ENCODE results near the gene RPE.

Gene RPE

DNA sequence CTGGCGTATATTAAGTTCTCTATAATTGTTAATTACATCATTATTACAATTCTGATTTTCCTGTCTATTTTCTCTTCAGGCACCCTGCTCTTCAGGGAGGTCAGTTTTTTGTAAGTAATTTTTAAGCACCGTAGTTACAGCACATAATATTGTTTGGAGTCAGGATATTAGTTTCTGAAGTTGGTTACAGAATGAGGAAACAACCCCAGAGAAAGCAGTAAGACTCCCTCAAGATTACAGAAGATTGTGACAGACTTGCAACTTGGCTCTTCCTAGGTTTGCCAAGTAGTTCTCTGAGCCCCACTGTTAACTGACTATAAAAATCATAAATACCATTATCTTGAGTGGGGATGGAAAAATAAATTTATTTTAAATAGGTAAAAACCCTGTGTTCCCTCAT is 921 bp downstream of the RPE start:
- H3K9me3 ChIP-seq (ENCODE audit: low read length) = no peaks in the 10 kb centered on the region
- H3F3A ChIP-seq (ENCODE audit: insufficient read depth, low read length) = no peaks in the 10 kb centered on the region
- H3K4me3 ChIP-seq (ENCODE audit: low read depth, low read length, poor library complexity, severe bottlenecking) = peak overlapping the region; percentile 88
- peak overlapping the region; percentile 46 for H3K27ac ChIP-seq (ENCODE audit: low read depth, low read length, poor library complexity, severe bottlenecking)
- 0 out of 2 replicates have a peak, but pooled peaks cover 2% of the 10 kb centered on the region for H4K20me1 ChIP-seq (ENCODE audit: insufficient read depth, low read length)
- H3K4me2 ChIP-seq (ENCODE audit: low read length) = peak overlapping the region; percentile 69
- peaks cover 40% of the 10 kb centered on the region for H3K36me3 ChIP-seq (ENCODE audit: insufficient read depth, low read length)
- peaks cover 59% of the 10 kb centered on the region for H3K79me2 ChIP-seq (ENCODE audit: insufficient read depth, low read length)
- peak overlapping the region; percentile 88 for H3K9ac ChIP-seq (ENCODE audit: low read length)
- no peaks in the 10 kb centered on the region for H3K27me3 ChIP-seq (ENCODE audit: insufficient read depth, low read length)
- H3K4me1 ChIP-seq (ENCODE audit: insufficient read depth, low read length, severe bottlenecking) = peaks cover 41% of the 10 kb centered on the region
- no peak overlapping the region for H2AFZ ChIP-seq (ENCODE audit: low read length)
- no peaks in the 10 kb centered on the region for H3K9me2 ChIP-seq (ENCODE audit: low read depth, low read length)
- TF ChIP-seq EZH2 (IDR thresholded peaks at IDR 0.05; ENCODE audit: borderline replicate concordance, low read length) (no peak), CTCF (IDR thresholded peaks at IDR 0.05; ENCODE audit: low read length) (no peak)

DNA sequence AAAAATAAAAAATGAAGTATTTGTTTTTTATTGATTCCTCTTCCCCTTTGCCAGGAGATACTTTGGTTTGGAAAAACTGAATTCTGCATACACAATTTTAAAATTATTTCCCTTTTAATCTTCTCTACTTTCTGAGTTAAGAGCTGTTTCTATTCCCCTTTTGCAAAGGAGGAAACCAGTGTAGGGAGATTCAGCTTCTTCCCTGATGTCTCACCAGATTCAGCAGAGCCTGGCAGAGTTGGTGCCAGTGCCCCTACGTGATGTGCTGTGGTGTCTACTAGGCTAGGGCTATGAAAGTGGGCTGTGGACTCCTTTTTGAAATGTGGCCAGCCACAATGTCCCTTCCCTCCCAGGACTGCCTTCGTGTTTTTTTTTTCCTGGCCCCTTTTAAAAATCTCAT is 2.4 kb downstream of the RPE start:
- Histone ChIP-seq H2AFZ (ENCODE audit: low read length) (no peak overlapping the region), H3K4me3 (ENCODE audit: low read depth, low read length, poor library complexity, severe bottlenecking) (peak overlapping the region; percentile 88), H3K36me3 (ENCODE audit: insufficient read depth, low read length) (peaks cover 55% of the 10 kb centered on the region)

GRCh38 chr2:210007895-210008294 is 5.5 kb downstream of the RPE start:
- H3K9ac ChIP-seq (ENCODE audit: low read length) = no peak overlapping the region
- peaks cover 85% of the 10 kb centered on the region for H3K36me3 ChIP-seq (ENCODE audit: insufficient read depth, low read length)
- no peak overlapping the region for H3K4me3 ChIP-seq (ENCODE audit: low read depth, low read length, poor library complexity, severe bottlenecking)
- no peak overlapping the region for H2AFZ ChIP-seq (ENCODE audit: low read length)
- no peaks in the 10 kb centered on the region for H3F3A ChIP-seq (ENCODE audit: insufficient read depth, low read length)
- H3K27ac ChIP-seq (ENCODE audit: low read depth, low read length, poor library complexity, severe bottlenecking) = no peak overlapping the region
- H3K27me3 ChIP-seq (ENCODE audit: insufficient read depth, low read length) = no peaks in the 10 kb centered on the region
- peaks cover 34% of the 10 kb centered on the region for H3K4me1 ChIP-seq (ENCODE audit: insufficient read depth, low read length, severe bottlenecking)
- 0 out of 2 replicates have a peak, but pooled peaks cover 2% of the 10 kb centered on the region for H4K20me1 ChIP-seq (ENCODE audit: insufficient read depth, low read length)
- peaks cover 100% of the 10 kb centered on the region for H3K79me2 ChIP-seq (ENCODE audit: insufficient read depth, low read length)
- no peak for TF ChIP-seq EZH2 (IDR thresholded peaks at IDR 0.05; ENCODE audit: borderline replicate concordance, low read length)
- no peak for TF ChIP-seq CTCF (IDR thresholded peaks at IDR 0.05; ENCODE audit: low read length)
- H3K9me3 ChIP-seq (ENCODE audit: low read length) = no peaks in the 10 kb centered on the region
- H3K9me2 ChIP-seq (ENCODE audit: low read depth, low read length) = no peaks in the 10 kb centered on the region
- no peak overlapping the region for H3K4me2 ChIP-seq (ENCODE audit: low read length)

More for the DNA sequence above, 2.4 kb downstream of the RPE start:
- H3K4me1 ChIP-seq (ENCODE audit: insufficient read depth, low read length, severe bottlenecking) = peaks cover 41% of the 10 kb centered on the region
- no peak for TF ChIP-seq EZH2 (IDR thresholded peaks at IDR 0.05; ENCODE audit: borderline replicate concordance, low read length)
- TF ChIP-seq CTCF (IDR thresholded peaks at IDR 0.05; ENCODE audit: low read length) = no peak
- H4K20me1 ChIP-seq (ENCODE audit: insufficient read depth, low read length) = 0 out of 2 replicates have a peak, but pooled peaks cover 2% of the 10 kb centered on the region
- no peaks in the 10 kb centered on the region for H3K27me3 ChIP-seq (ENCODE audit: insufficient read depth, low read length)
- no peak overlapping the region for H3K27ac ChIP-seq (ENCODE audit: low read depth, low read length, poor library complexity, severe bottlenecking)
- H3K9me2 ChIP-seq (ENCODE audit: low read depth, low read length) = no peaks in the 10 kb centered on the region
- H3K9me3 ChIP-seq (ENCODE audit: low read length) = no peaks in the 10 kb centered on the region
- H3K79me2 ChIP-seq (ENCODE audit: insufficient read depth, low read length) = peaks cover 74% of the 10 kb centered on the region
- H3F3A ChIP-seq (ENCODE audit: insufficient read depth, low read length) = no peaks in the 10 kb centered on the region
- H3K4me2 ChIP-seq (ENCODE audit: low read length) = peak overlapping the region; percentile 69
- H3K9ac ChIP-seq (ENCODE audit: low read length) = peak overlapping the region; percentile 9; the same call in 1 of the 2 replicates

All from OCI-LY1 (cell line).